Spleen (tissue), 11 donors: Measurements from ENCODE around the gene NMT2. TPM values are rescaled to one million over a fixed set of nuclear protein-coding genes. Genes with fewer than 3 reads are reported as not detected.

Experiments
- DNase-seq: peaks from one replicate; pipeline ENCODE4 v3.0.0-alpha.2; 2020
- H3K27ac ChIP-seq, 8 donors: fragments of 200-600 bp; sonication (generic) in 7 of 8; 1 replicate in 4 of 8; 2 replicates in 4 of 8; pipeline versions ENCODE4 v1.5.0 to v1.8.0; 2016 to 2021; ENCODE audit warnings: inconsistent platforms in 4 of 8, mild to moderate bottlenecking in 4 of 8, moderate library complexity in 1 of 8
- H3K27me3 ChIP-seq, 7 donors: fragments of 200-600 bp; sonication (generic) in 6 of 7; replicated peaks in 1 of 7; 1 replicate in 4 of 7; 2 replicates in 3 of 7; pipeline versions ENCODE4 v1.5.0 to v1.8.0; 2016 to 2021; ENCODE audit warnings: inconsistent platforms in 3 of 7, mild to moderate bottlenecking in 1 of 7
- H3K36me3 ChIP-seq, 6 donors: fragments of 200-600 bp; sonication (generic) in 5 of 6; 1 replicate in 4 of 6; 2 replicates in 2 of 6; pipeline versions ENCODE4 v1.5.0 to v1.8.0; 2016 to 2021; ENCODE audit warnings: inconsistent platforms in 2 of 6
- H3K4me1 ChIP-seq, 6 donors: fragments of 200-600 bp; sonication (generic) in 5 of 6; 1 replicate in 3 of 6; 2 replicates in 3 of 6; pipeline versions ENCODE4 v1.5.0 to v1.8.0; 2016 to 2021; ENCODE audit warnings: inconsistent platforms in 3 of 6
- H3K4me3 ChIP-seq, 8 donors: fragments of 200-600 bp; sonication (generic) in 7 of 8; 1 replicate in 4 of 8; 2 replicates in 4 of 8; pipeline versions ENCODE4 v1.5.0 to v1.8.0; 2016 to 2021; ENCODE audit warnings: inconsistent platforms in 4 of 8, mild to moderate bottlenecking in 4 of 8, moderate library complexity in 2 of 8
- H3K9me3 ChIP-seq, 8 donors: fragments of 200-600 bp; sonication (generic) in 7 of 8; 1 replicate in 4 of 8; 2 replicates in 4 of 8; pipeline versions ENCODE4 v1.5.0 to v1.8.0; 2016 to 2021; ENCODE audit warnings: inconsistent platforms in 4 of 8
- CTCF ChIP-seq, 11 experiments: fragments of 200-600 bp in 7 of 11; fragments of 450-650 bp in 4 of 11; sonication (generic) in 4 of 11; IDR thresholded peaks in 8 of 11; conservative IDR thresholded peaks in 3 of 11; 1 replicate in 7 of 11; 2 replicates in 4 of 11; pipeline versions ENCODE4 v1.4.0 to v1.8.0; 2016 to 2021; ENCODE audit warnings: antibody characterized with exemption in 11 of 11, inconsistent platforms in 4 of 11, mild to moderate bottlenecking in 1 of 11
- POLR2A ChIP-seq, 3 donors: fragments of 450-650 bp; IDR thresholded peaks; one replicate each; pipeline ENCODE4 v1.5.1; 2017; ENCODE audit warnings: antibody characterized with exemption in 3 of 3, mild to moderate bottlenecking in 1 of 3
- POLR2AphosphoS5 ChIP-seq, 3 donors: sonication (generic); formaldehyde crosslinking; IDR thresholded peaks; one replicate each; pipeline ENCODE4 v1.5.1; 2017; ENCODE audit warnings: antibody characterized with exemption in 3 of 3
- WGBS, 5 donors: extraction: QIAGEN DNeasy Blood & Tissue Kit in 3 of 5; methylation state at CpG; one replicate each; pipeline versions ENCODE4 v1.1.5 to v1.1.7; 2013 to 2018; 5-methylcytosine and 5-hydroxymethylcytosine counted together
- intact Hi-C: fragments of 100-400 bp; cut with DNase I; formaldehyde crosslinking; loops from one replicate; pipeline ENCODE4 v1.15.0; 2023; ENCODE audit warnings: low total_unique reads
- polyA plus RNA-seq, 3 donors: library from polyadenylated mRNA; stranded (reverse); fragments of 200-250 nt; gene quantifications; one replicate each; pipeline ENCODE4 v1.2.1, GENCODE V29; 2013
- total RNA-seq, 7 donors: library from RNA; depleted of rRNA in 3 of 7; stranded (reverse); fragments of >200 nt in 3 of 7; fragmentation: NEBNext Ultra II Directional in 4 of 7; extraction: Animal tissue kit (Norgen Biotek cat#: 25700) in 4 of 7; gene quantifications; one replicate each; pipeline versions ENCODE4 v1.1.0 to v1.2.1, GENCODE V29; 2016 to 2021
- donor health status: healthy with polysubstance abuse.
- donor health status: DM: no; HTN: no; CAD: no; lungs with moderate emphysema.
- donor health status: DM: no; HTN: no; CAD: no.
- donor health status: Bipolar disorder and iron deficiency.
- donor health status: healthy.
- donor health status: DM: no; HTN: no; CAD: no.
- donor health status: DM: yes; HTN: yes; CAD: no.

The NMT2 gene
- total and polyA plus RNA-seq, 10 donors = 4.3 to 19.2 (median 12.8) TPM

GRCh38 chr10:15124908-15125307, 43.6 kb downstream of the NMT2 start:
- intact Hi-C loops = no loop called here
- no peak for TF ChIP-seq POLR2AphosphoS5 (IDR thresholded peaks at IDR 0.05)
- TF ChIP-seq CTCF (IDR thresholded peaks at IDR 0.05 in 8 of 11, conservative IDR thresholded peaks at IDR 0.05 in 3 of 11) = no peak
- TF ChIP-seq POLR2A (IDR thresholded peaks at IDR 0.05) = no peak
- H3K36me3 ChIP-seq = peaks cover 0 to 88% (median 21%) of the 10 kb centered on the region in 6 donors

DNA sequence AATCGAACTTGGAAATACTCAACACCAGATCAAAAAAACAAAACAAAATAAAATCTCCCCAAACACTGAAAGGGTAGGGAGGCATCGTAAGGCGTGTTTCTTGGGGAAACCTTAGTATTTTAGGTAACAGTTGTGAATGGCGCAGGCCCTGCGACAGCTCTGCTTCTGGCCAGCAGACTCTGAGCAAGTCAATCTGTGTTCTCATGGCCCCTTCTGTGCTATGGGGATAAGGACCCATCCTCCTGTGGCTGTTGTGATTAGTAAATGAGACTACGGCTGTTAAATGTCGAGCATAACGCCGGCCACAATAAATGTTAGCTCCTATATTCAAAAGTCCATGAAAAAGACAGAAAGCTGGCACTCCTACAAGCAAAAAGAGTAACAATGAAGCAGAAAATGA, 44.3 kb downstream of the NMT2 start:
- H3K36me3 ChIP-seq = peaks cover 0 to 88% (median 27%) of the 10 kb centered on the region in 6 donors
- 95 to 97% (median 96%) methylated on average over 9 of the region's 9 CpGs for WGBS, 5 donors
- H3K27ac ChIP-seq = no peak overlapping the region

More at GRCh38 chr10:15124908-15125307, 43.6 kb downstream of the NMT2 start:
- Histone ChIP-seq H3K27ac (no peak overlapping the region), H3K27me3 (no peaks in the 10 kb centered on the region), H3K9me3 (no peaks in the 10 kb centered on the region), H3K4me3 (no peak overlapping the region), H3K4me1 (no peaks in the 10 kb centered on the region)
- WGBS, 5 donors = 85 to 96% (median 87%) methylated on average over 3 of the region's 3 CpGs
- DNase-seq = no peak

GRCh38 chr10:15123749-15124184, 44.7 kb downstream of the NMT2 start:
- H3K27ac ChIP-seq = no peak overlapping the region
- peaks cover 0 to 2% (median 0%) of the 10 kb centered on the region in 6 donors for H3K4me1 ChIP-seq
- DNase-seq = no peak
- WGBS, 5 donors = 64 to 77% (median 73%) methylated on average over 3 of the region's 3 CpGs
- no peaks in the 10 kb centered on the region for H3K27me3 ChIP-seq
- H3K9me3 ChIP-seq = no peaks in the 10 kb centered on the region
- TF ChIP-seq CTCF (IDR thresholded peaks at IDR 0.05 in 8 of 11, conservative IDR thresholded peaks at IDR 0.05 in 3 of 11) (no peak), POLR2A (IDR thresholded peaks at IDR 0.05) (no peak), POLR2AphosphoS5 (IDR thresholded peaks at IDR 0.05) (no peak)
- intact Hi-C loops = no loop called here
- H3K36me3 ChIP-seq = peaks cover 0 to 91% (median 29%) of the 10 kb centered on the region in 6 donors
- no peak overlapping the region for H3K4me3 ChIP-seq

More for the DNA sequence above, 44.3 kb downstream of the NMT2 start:
- Histone ChIP-seq H3K27me3 (no peaks in the 10 kb centered on the region), H3K4me1 (no peaks in the 10 kb centered on the region), H3K9me3 (no peaks in the 10 kb centered on the region), H3K4me3 (no peak overlapping the region)
- intact Hi-C loops = no loop called here
- no peak for TF ChIP-seq POLR2AphosphoS5 (IDR thresholded peaks at IDR 0.05)
- TF ChIP-seq POLR2A (IDR thresholded peaks at IDR 0.05) = no peak
- no peak for TF ChIP-seq CTCF (IDR thresholded peaks at IDR 0.05 in 8 of 11, conservative IDR thresholded peaks at IDR 0.05 in 3 of 11)
- DNase-seq = no peak

DNA sequence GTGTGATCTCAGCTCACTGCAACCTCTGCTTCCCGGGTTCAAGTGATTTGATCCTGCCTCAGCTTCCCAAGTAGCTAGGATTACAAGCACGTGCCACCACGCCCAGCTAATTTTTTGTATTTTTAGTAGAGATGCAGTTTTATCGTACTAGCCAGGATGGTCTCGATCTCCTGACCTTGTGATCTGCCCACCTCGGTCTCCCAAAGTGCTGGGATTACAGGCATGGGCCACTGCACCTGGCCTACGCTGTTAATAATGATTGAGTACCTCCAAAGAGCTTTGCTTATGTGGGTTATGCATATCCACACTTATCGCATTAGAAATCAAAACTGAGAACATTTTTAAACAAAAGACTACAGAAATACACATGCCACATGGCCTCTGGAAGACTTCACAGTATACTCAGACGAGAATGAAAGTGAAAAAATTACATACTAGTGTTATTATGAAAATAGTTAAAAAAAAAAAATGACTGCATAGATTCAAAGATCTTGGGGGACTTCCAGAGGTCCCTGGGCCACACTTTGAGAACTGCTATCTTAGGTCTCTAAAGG, 45.9 kb downstream of the NMT2 start:
- peaks cover 0 to 91% (median 31%) of the 10 kb centered on the region in 6 donors for H3K36me3 ChIP-seq
- peak overlapping the region in 1 of 8 donors; percentile 1 for H3K27ac ChIP-seq
- no peak overlapping the region for H3K4me3 ChIP-seq
- 85 to 88% (median 87%) methylated on average over 9 of the region's 9 CpGs for WGBS, 5 donors
- TF ChIP-seq POLR2A (IDR thresholded peaks at IDR 0.05) (no peak), CTCF (IDR thresholded peaks at IDR 0.05 in 8 of 11, conservative IDR thresholded peaks at IDR 0.05 in 3 of 11) (no peak), POLR2AphosphoS5 (IDR thresholded peaks at IDR 0.05) (no peak)
- intact Hi-C loops = no loop called here
- DNase-seq = no peak
- peaks cover 0 to 5% (median 0%) of the 10 kb centered on the region in 6 donors for H3K4me1 ChIP-seq
- no peaks in the 10 kb centered on the region for H3K27me3 ChIP-seq
- no peaks in the 10 kb centered on the region for H3K9me3 ChIP-seq
